Astrocyte (in vitro differentiated cells and primary cell): ENCODE results near the gene HS3ST1.

ENCODE experiments used
- EZH2 ChIP-seq: IDR thresholded peaks from 2 replicates; pipeline ENCODE4 v1.6.1; 2012; ENCODE audit warnings: mild to moderate bottlenecking, low read length, inconsistent platforms; ENCODE audit not compliant: insufficient read depth
- TF ChIP-seq, protein P1 (sequence below): IDR thresholded peaks from 2 replicates; pipeline ENCODE4 v1.5.1; 2011; ENCODE audit warnings: low read depth, mild to moderate bottlenecking, inconsistent platforms, low read length, moderate library complexity; ENCODE audit not compliant: insufficient read depth

DNA sequence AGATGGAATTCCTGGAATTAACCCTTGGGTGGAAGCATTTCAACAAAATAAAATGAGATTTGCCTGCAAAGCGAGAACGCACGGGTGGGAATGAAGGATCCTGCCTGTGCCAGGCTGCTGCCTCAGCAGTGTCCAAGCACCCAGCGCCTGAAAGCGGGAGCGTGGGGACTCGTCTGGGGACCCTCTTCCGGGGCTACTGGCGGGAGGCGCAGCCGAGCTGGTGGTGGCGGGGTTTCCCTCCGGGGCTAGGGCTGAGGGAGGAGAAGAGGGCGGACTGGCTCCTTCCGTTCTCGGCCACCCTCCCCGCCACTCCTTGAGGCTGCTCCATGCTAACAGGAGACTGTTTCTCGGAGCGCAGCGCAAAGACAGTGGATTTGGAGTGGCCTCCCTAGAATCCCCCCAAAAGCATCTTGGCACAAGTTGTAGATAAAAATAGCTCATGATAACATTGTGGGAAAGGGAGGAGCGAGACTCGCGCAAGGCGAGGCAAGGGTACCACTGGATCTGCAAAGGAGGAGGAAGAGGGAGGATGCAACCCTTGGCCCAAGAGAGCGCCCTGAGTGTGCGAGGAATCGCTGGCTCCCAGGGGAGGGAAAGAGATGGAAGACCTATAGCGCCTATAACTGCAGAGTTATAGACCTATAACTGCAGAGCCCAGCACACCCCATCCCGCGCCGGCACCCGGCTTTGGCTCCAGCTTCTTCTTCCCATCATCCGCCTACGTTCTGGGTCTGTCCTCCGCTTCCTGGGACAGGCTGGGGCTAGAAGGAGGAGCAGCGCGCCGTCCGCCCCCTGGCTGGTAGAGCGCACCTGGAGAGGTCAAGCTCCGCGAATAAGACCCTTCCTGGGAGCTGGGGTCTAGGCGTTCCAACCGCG lies 1.3 kb downstream of the HS3ST1 start:
- TF ChIP-seq, protein P1, sequence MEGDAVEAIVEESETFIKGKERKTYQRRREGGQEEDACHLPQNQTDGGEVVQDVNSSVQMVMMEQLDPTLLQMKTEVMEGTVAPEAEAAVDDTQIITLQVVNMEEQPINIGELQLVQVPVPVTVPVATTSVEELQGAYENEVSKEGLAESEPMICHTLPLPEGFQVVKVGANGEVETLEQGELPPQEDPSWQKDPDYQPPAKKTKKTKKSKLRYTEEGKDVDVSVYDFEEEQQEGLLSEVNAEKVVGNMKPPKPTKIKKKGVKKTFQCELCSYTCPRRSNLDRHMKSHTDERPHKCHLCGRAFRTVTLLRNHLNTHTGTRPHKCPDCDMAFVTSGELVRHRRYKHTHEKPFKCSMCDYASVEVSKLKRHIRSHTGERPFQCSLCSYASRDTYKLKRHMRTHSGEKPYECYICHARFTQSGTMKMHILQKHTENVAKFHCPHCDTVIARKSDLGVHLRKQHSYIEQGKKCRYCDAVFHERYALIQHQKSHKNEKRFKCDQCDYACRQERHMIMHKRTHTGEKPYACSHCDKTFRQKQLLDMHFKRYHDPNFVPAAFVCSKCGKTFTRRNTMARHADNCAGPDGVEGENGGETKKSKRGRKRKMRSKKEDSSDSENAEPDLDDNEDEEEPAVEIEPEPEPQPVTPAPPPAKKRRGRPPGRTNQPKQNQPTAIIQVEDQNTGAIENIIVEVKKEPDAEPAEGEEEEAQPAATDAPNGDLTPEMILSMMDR: no peak
- no peak for TF ChIP-seq EZH2
